HG03103 (cell line): ENCODE measurements around the gene DCP2.

Experiments
- ATAC-seq: cut with Tn5 transposase; IDR thresholded peaks from one replicate; pipeline ENCODE4 v1.9.1; 2021; ENCODE audit warnings: low read depth; ENCODE audit not compliant: unreplicated experiment

The DCP2 gene

DNA sequence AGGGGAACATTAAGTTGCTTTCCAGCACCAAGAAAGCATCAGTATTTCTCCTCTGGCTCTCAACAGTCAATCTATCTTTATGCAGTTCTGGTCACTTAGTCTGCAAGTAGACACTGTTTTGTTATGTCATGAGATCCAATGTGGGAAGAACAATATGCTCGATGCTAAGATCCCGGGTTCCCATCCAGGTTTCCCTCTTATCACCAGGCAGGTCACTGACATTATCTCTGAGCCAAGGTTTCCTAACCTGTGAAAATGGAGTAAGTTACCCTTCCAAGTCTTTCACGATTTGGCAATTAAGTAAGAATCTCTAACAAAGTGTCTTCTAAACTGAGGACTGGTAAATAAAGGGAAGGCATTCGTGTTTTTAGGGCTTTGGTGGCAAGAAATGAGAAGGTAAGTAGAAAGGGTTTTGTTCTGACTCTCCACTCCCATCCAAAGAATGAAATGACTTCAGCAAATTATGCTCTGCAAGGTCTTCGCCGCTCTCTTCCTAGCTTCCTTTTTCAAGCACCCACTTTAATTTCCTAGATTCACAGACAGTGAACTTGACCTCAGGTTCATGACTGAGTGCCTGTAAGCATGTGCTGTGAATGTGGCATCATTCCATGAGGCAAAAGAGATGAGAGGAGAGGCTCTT is 86.4 kb downstream of the DCP2 start:
- ATAC-seq = no peak

DNA sequence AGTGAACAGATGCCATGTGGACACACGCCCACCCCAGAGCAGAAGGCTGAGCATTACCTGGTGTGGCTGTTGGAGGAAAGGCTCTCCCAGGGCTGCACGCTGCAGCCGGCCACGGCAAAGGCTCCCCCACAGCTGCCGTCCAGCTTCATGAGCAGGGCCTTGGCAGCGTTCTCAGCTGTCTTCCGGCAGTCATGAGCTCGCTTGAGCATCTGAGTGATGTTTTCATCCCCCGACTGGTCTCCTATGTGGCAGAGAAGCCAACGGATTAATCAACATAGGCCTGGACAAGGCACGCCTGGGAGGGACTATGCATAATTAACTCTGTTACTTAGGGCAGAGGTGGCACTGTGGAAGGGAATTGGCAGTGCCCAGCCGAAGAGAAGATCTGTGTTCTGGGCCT is 87.3 kb downstream of the DCP2 start:
- ATAC-seq = no peak

DNA sequence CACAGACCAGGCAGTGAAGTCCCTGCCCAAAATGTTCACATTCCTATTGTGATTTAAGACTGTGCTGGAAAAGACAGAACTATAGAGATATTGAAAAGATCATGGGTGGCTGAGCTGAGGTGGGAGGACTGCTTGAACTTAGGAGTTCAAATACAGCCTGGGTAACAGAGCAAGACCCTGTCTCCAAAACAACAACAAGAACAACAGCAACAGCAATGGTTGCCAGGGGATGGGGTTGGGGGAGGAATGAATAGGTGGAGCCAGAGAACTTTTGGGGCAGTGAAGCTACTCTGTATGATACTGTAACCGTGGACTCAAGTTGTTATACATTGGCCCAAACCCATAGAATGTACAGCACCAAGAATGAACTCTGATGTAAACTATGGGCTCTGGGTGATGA is 88.2 kb downstream of the DCP2 start:
- ATAC-seq = no peak

DNA sequence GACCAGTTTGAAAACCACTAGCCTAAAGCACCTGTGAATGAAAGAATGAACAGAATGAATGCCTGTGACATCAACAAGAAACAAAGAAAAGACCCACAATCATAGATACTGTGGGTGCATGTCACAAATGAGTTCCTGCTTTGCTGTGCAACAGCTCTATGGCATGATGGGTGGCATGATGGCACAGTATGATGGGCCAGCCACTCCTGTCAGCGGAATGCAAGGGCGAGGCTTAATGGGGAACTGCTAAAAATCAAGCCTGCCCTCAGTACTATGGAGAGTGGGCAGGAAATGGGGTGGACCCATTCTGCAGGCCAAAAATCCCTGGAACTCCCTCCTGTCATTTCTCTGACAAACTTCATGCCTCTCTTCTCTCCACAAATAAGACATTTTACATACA is 89.0 kb downstream of the DCP2 start:
- no peak for ATAC-seq

DNA sequence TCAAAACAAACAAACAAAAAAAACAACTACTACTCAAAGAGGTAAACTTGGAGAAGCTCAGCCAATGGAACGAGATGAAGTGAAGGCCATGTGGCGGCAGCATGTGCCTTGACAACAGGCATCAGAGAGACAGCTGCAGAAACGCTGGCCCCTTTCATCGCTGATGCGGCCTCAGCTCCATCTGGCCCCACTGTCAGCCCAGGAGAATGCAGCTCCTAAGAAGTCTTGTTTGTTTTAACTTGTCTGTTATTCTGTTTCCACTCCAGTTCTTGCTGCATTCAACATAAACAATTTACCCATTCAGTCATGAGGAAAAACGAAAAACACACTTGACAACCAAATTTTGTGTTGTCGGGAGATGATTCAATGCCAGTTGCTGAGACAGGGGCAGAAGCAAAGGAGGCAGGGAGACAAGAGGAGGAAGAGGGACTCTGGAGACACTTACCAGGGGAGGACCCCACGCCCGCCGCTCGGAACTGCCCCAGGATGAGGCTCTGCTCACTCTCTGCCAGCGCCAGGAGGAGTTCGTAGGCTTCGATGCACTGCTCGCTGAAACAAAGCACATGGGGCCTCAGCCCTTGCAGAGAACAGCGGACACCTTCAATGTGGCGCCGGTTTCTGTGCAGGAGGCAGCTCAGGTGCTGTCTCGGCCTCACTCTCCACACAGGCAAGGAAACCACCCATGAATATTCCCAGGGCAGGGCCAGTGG is 91.2 kb downstream of the DCP2 start:
- no peak for ATAC-seq

DNA sequence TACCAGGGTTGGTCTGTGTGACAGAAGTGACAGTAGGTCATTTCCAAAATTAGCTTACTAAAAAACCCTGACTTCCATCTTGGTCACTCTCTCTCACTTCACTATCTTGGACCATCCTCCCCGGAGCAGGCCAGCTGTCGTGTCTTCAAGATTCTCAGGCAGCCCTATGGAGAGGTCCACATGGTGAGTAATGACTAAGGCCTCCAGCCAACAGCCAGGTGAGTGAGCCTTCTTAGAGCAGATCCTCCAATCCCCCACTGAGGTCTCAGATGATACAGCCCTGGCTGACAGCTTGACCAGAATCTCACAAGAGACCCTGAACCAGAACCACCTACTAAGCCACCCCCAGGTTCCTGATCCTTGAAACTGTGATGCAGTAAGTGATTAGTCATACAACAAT is 92.0 kb downstream of the DCP2 start:
- no peak for ATAC-seq
